ENCODE measurements around the gene BABAM2.

GRCh38 chr2:27915191-27915590 is 24.7 kb downstream of the BABAM2 start:
- TF ChIP-seq CTCF (IDR thresholded peaks at IDR 0.05; ENCODE audit: low read length) (no peak), EZH2 (optimal IDR thresholded peaks at IDR 0.05; ENCODE audit: low read depth, low read length) (no peak), EZH2phosphoT487 (IDR thresholded peaks at IDR 0.05; ENCODE audit: low read length) (no peak)
